SK-N-SH (cell line): Measurements from ENCODE around the gene DCAF8L2. TPM values are rescaled to one million over a fixed set of nuclear protein-coding genes. Genes with fewer than 3 reads are reported as not detected.
"Not testable (repeated sequence)": the region's sequence is repeated elsewhere in the genome, so short reads cannot be mapped to it uniquely, and the experiment has no call there.

ENCODE experiments used
- CTCF ChIA-PET: fragments of 300-600, 350-600 bp; formaldehyde crosslinking; extraction: SDS; loops from one replicate; lab custom pipeline; 2021; lab: Yijun Ruan, JAX
- POLR2A ChIA-PET: fragments of 350-600 bp; sonication (Branson Sonifier 250); formaldehyde crosslinking; extraction: SDS; loops from one replicate; lab custom pipeline; 2020; ENCODE audit warnings: antibody characterized with exemption, inconsistent platforms; lab: Yijun Ruan, JAX
- DNase-seq: peaks from one replicate; pipeline ENCODE4 v3.0.0; 2012
- H2AFZ ChIP-seq: fragments of 200-600 bp; sonication (generic); 2 replicates; pipeline ENCODE4 v1.8.1; 2016; ENCODE audit warnings: antibody characterized with exemption, mild to moderate bottlenecking, low read depth
- H3F3A ChIP-seq: fragments of 200-600 bp; sonication (generic); replicated peaks from 2 replicates; pipeline ENCODE3; 2016; ENCODE audit warnings: antibody characterized with exemption, mild to moderate bottlenecking; ENCODE audit not compliant: insufficient read depth
- H3K27ac ChIP-seq, 2 experiments: fragments of 200-500 bp in 1 of 2; fragments of 200-600 bp in 1 of 2; sonication (Bioruptor generic) in 1 of 2; sonication (generic), shearing (Covaris generic) in 1 of 2; 2 replicates each; pipeline versions ENCODE4 v1.5.1 to v1.6.1; 2014 to 2016; ENCODE audit warnings: low read depth in 2 of 2, inconsistent platforms in 1 of 2, low read length in 1 of 2, mild to moderate bottlenecking in 1 of 2, mixed read lengths in 1 of 2
- H3K27me3 ChIP-seq: fragments of 200-600 bp; sonication (generic), shearing (Covaris generic); 2 replicates; pipeline ENCODE4 v1.6.1; 2016; ENCODE audit warnings: mixed run types; ENCODE audit not compliant: insufficient read depth
- H3K36me3 ChIP-seq, 2 experiments: fragments of 200-500 bp in 1 of 2; fragments of 200-600 bp in 1 of 2; sonication (Bioruptor generic) in 1 of 2; sonication (generic) in 1 of 2; replicated peaks in 1 of 2; 2 replicates each; pipeline versions ENCODE3 to v1.5.1; 2014 to 2016; ENCODE audit warnings: low read length in 1 of 2, mild to moderate bottlenecking in 1 of 2; ENCODE audit not compliant: insufficient read depth in 2 of 2, control insufficient read depth in 1 of 2
- H3K4me1 ChIP-seq, 2 experiments: fragments of 200-500 bp in 1 of 2; fragments of 200-600 bp in 1 of 2; sonication (Bioruptor generic) in 1 of 2; sonication (generic), shearing (Covaris generic) in 1 of 2; 2 replicates each; pipeline versions ENCODE4 v1.5.1 to v1.6.1; 2014 to 2016; ENCODE audit warnings: low read depth in 1 of 2, low read length in 1 of 2, mixed run types in 1 of 2; ENCODE audit not compliant: insufficient read depth in 2 of 2, control insufficient read depth in 1 of 2
- H3K4me2 ChIP-seq: fragments of 200-600 bp; sonication (generic), shearing (Covaris generic); 2 replicates; pipeline ENCODE4 v1.6.1; 2017; ENCODE audit warnings: mixed run types
- H3K4me3 ChIP-seq, 2 experiments: fragments of 200-500 bp in 1 of 2; fragments of 200-600 bp in 1 of 2; sonication (Bioruptor generic) in 1 of 2; sonication (generic), shearing (Covaris generic) in 1 of 2; 2 replicates each; pipeline versions ENCODE4 v1.5.1 to v1.8.1; 2014 to 2016; ENCODE audit warnings: low read depth in 2 of 2, inconsistent platforms in 1 of 2, low read length in 1 of 2, mild to moderate bottlenecking in 1 of 2, mixed read lengths in 1 of 2, moderate library complexity in 1 of 2
- H3K79me2 ChIP-seq: fragments of 200-600 bp; sonication (generic); 2 replicates; pipeline ENCODE4 v1.8.1; 2017; ENCODE audit warnings: mild to moderate bottlenecking; ENCODE audit not compliant: insufficient read depth
- H3K9ac ChIP-seq: fragments of 200-600 bp; sonication (generic); 2 replicates; pipeline ENCODE4 v1.6.1; 2017; ENCODE audit warnings: mixed run types
- H3K9me2 ChIP-seq: fragments of 200-600 bp; sonication (generic); 2 replicates; pipeline ENCODE4 v1.6.1; 2017; ENCODE audit warnings: mixed run types
- H3K9me3 ChIP-seq: fragments of 200-600 bp; sonication (generic); 2 replicates; pipeline ENCODE4 v1.6.1; 2017; ENCODE audit warnings: mixed run types, mild to moderate bottlenecking, moderate library complexity
- H4K20me1 ChIP-seq: fragments of 200-600 bp; sonication (generic); 2 replicates; pipeline ENCODE4 v1.6.1; 2017; ENCODE audit warnings: mild to moderate bottlenecking, mixed run types; ENCODE audit not compliant: insufficient read depth
- CTCF ChIP-seq: fragments of 200-600 bp; sonication (generic); IDR thresholded peaks from 2 replicates; pipeline ENCODE4 v1.6.1; 2017; ENCODE audit warnings: antibody characterized with exemption, mild to moderate bottlenecking, moderate library complexity
- ELF1 ChIP-seq: IDR thresholded peaks from 2 replicates; pipeline ENCODE4 v1.4.0; 2012
- FOSL2 ChIP-seq: IDR thresholded peaks from 2 replicates; pipeline ENCODE4 v1.4.0; 2012; ENCODE audit warnings: low read depth, mild to moderate bottlenecking, moderate library complexity, borderline replicate concordance
- FOXM1 ChIP-seq: IDR thresholded peaks from 2 replicates; pipeline ENCODE4 v1.4.0; 2012; ENCODE audit warnings: low read depth, mild to moderate bottlenecking
- JUND ChIP-seq: IDR thresholded peaks from 2 replicates; pipeline ENCODE4 v1.4.0; 2012
- NFIC ChIP-seq: IDR thresholded peaks from 2 replicates; pipeline ENCODE4 v1.4.0; 2012; ENCODE audit warnings: borderline replicate concordance
- NRF1 ChIP-seq: IDR thresholded peaks from 2 replicates; pipeline ENCODE4 v1.6.1; 2012; ENCODE audit warnings: low read depth, mild to moderate bottlenecking, low read length
- PBX3 ChIP-seq: IDR thresholded peaks from 2 replicates; pipeline ENCODE4; 2012
- RAD21 ChIP-seq: IDR thresholded peaks from 2 replicates; pipeline ENCODE4 v1.6.1; 2012; ENCODE audit warnings: mild to moderate bottlenecking, low read length
- RCOR1 ChIP-seq: fragments of 150-350 bp; IDR thresholded peaks from 2 replicates; pipeline ENCODE4 v1.6.1; 2017; ENCODE audit warnings: antibody characterized with exemption, low read length
- TCF12 ChIP-seq: IDR thresholded peaks from 2 replicates; pipeline ENCODE4 v1.4.0; 2012
- YY1 ChIP-seq: IDR thresholded peaks from 2 replicates; pipeline ENCODE4 v1.4.0; 2012; ENCODE audit warnings: low read depth, mild to moderate bottlenecking
- ZBTB33 ChIP-seq: IDR thresholded peaks from 2 replicates; pipeline ENCODE4 v1.4.0; 2012; ENCODE audit warnings: low read depth, borderline replicate concordance
- WGBS: methylation state at CpG from one replicate; pipeline ENCODE4 v1.1.6; 2017; ENCODE audit warnings: low lambda C conversion rate; 5-methylcytosine and 5-hydroxymethylcytosine counted together
- polyA plus RNA-seq, 3 experiments: library from polyadenylated mRNA; depleted of rRNA; stranded (reverse); fragments of >200 nt; gene quantifications; 2 replicates each; pipeline ENCODE4 v1.2.3, GENCODE V29; 2012
- TF ChIP-seq, protein P1 (sequence below): IDR thresholded peaks from 2 replicates; pipeline ENCODE4 v1.6.1; 2012; ENCODE audit warnings: mild to moderate bottlenecking, low read depth, low read length, moderate library complexity

Gene DCAF8L2
- polyA plus RNA-seq, 1 of the 3 experiments (the other 2 are of a cell fraction): 0.33 TPM

DNA sequence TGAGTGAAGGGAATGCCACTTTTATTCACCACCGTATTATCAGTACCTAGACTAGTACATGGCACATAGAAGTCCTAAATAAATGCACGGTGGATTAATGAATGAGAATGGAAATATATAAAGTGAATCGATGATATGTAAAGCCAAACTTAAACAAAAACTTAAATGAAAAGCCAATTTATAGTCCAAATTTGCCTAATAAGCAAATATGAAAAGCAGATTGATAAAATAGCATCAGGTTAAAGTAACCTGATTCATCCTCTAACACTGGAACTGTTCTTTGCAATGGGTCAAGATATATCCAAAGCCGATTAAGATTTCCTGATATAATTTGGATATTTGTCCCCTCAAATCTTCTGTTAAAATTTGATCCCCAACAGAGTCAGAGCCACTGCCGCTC, 150.8 kb downstream of the DCAF8L2 start:
- H4K20me1 ChIP-seq: no peaks in the 10 kb centered on the region
- no peaks in the 10 kb centered on the region for H3K4me1 ChIP-seq
- no peak overlapping the region for H3K9ac ChIP-seq
- H3K9me3 ChIP-seq: no peaks in the 10 kb centered on the region
- H3K27ac ChIP-seq: no peak overlapping the region
- H2AFZ ChIP-seq: no peak overlapping the region
- H3K4me2 ChIP-seq: no peak overlapping the region
- H3K9me2 ChIP-seq: no peaks in the 10 kb centered on the region
- no peaks in the 10 kb centered on the region; the same call in 1 of the 2 replicates for H3K27me3 ChIP-seq
- H3K36me3 ChIP-seq: no peaks in the 10 kb centered on the region
- WGBS: 11% methylated on average over 5 of the region's 5 CpGs
- TF ChIP-seq FOSL2: no peak
- TF ChIP-seq YY1: no peak
- no peak for TF ChIP-seq NRF1
- TF ChIP-seq FOXM1: no peak
- TF ChIP-seq NFIC: no peak
- TF ChIP-seq TCF12: no peak
- no peak for TF ChIP-seq RCOR1
- no peak for TF ChIP-seq RAD21
- TF ChIP-seq JUND: no peak
- TF ChIP-seq ZBTB33: no peak
- no peak for TF ChIP-seq CTCF
- TF ChIP-seq, protein P1, sequence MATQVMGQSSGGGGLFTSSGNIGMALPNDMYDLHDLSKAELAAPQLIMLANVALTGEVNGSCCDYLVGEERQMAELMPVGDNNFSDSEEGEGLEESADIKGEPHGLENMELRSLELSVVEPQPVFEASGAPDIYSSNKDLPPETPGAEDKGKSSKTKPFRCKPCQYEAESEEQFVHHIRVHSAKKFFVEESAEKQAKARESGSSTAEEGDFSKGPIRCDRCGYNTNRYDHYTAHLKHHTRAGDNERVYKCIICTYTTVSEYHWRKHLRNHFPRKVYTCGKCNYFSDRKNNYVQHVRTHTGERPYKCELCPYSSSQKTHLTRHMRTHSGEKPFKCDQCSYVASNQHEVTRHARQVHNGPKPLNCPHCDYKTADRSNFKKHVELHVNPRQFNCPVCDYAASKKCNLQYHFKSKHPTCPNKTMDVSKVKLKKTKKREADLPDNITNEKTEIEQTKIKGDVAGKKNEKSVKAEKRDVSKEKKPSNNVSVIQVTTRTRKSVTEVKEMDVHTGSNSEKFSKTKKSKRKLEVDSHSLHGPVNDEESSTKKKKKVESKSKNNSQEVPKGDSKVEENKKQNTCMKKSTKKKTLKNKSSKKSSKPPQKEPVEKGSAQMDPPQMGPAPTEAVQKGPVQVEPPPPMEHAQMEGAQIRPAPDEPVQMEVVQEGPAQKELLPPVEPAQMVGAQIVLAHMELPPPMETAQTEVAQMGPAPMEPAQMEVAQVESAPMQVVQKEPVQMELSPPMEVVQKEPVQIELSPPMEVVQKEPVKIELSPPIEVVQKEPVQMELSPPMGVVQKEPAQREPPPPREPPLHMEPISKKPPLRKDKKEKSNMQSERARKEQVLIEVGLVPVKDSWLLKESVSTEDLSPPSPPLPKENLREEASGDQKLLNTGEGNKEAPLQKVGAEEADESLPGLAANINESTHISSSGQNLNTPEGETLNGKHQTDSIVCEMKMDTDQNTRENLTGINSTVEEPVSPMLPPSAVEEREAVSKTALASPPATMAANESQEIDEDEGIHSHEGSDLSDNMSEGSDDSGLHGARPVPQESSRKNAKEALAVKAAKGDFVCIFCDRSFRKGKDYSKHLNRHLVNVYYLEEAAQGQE: no peak
- no peak for TF ChIP-seq ELF1
- no peak for TF ChIP-seq PBX3
- CTCF ChIA-PET: no interaction called here
- H3F3A ChIP-seq: no peaks in the 10 kb centered on the region
- no peak for DNase-seq
- H3K4me3 ChIP-seq: no peak overlapping the region
- POLR2A ChIA-PET: no interaction called here
- H3K79me2 ChIP-seq: no peaks in the 10 kb centered on the region

- H3F3A ChIP-seq, H4K20me1 ChIP-seq, H3K27me3 ChIP-seq, H3K9me2 ChIP-seq, H3K4me3 ChIP-seq, CTCF ChIA-PET, H3K27ac ChIP-seq, H3K79me2 ChIP-seq, H3K4me2 ChIP-seq, H3K36me3 ChIP-seq, H2AFZ ChIP-seq, H3K9me3 ChIP-seq, POLR2A ChIA-PET, DNase-seq, H3K9ac ChIP-seq, H3K4me1 ChIP-seq: not testable (repeated sequence)
- WGBS: 16% methylated on average over 9 of the region's 9 CpGs
Measured at GRCh38 chrX:27743521-27743920, 153.4 kb downstream of the DCAF8L2 start.
